ENCODE measurements around the gene UBE2E2. TPM values are rescaled to one million over a fixed set of nuclear protein-coding genes. Genes with fewer than 3 reads are reported as not detected.

UBE2E2 gene
- polyA plus RNA-seq, 1 donor (not counting 4 experiments of a cell fraction or from before 2014, with no cell fraction given): 63.2 TPM

GRCh38 chr3:23539185-23539584 lies 336.1 kb downstream of the UBE2E2 start:
- dilution Hi-C loops (cut with MboI; ENCODE audit: extremely low pct_ligation_motif_present, low sequenced_read_pairs): no loop called here
- no peaks in the 10 kb centered on the region for H4K20me1 ChIP-seq (ENCODE audit: control insufficient read depth, extremely low read depth, insufficient read depth, low read length)
- no peak overlapping the region for H2AFZ ChIP-seq (ENCODE audit: control insufficient read depth, low read length)

GRCh38 chr3:23540600-23540999 lies 337.5 kb downstream of the UBE2E2 start:
- H3K4me1 ChIP-seq (ENCODE audit: control insufficient read depth, extremely low read depth, insufficient read depth, low read length): no peaks in the 10 kb centered on the region
- no peak overlapping the region for H3K4me3 ChIP-seq (ENCODE audit: control insufficient read depth in 2 of 3, extremely low read depth in 1 of 3, insufficient read depth in 2 of 3, low read depth in 1 of 3, low read length in 3 of 3)
- no peaks in the 10 kb centered on the region for H3K9me3 ChIP-seq (ENCODE audit: control insufficient read depth, low read depth, low read length)
- H3K27ac ChIP-seq (ENCODE audit: control insufficient read depth, insufficient read depth, low read length): no peak overlapping the region
- DNase-seq (ENCODE audit: low read depth, low spot score) (no peak), FAIRE-seq (no peak)
- H4K20me1 ChIP-seq (ENCODE audit: control insufficient read depth, extremely low read depth, insufficient read depth, low read length): no peaks in the 10 kb centered on the region
- H3K9ac ChIP-seq (ENCODE audit: control insufficient read depth, extremely low read depth, insufficient read depth, low read length): no peak overlapping the region
- H3K79me2 ChIP-seq (ENCODE audit: control insufficient read depth, insufficient read depth, low read length): no peaks in the 10 kb centered on the region
- H3K4me2 ChIP-seq (ENCODE audit: control insufficient read depth, extremely low read depth, insufficient read depth, low read depth, low read length): no peak overlapping the region
- no peaks in the 10 kb centered on the region for H3K27me3 ChIP-seq (ENCODE audit: control insufficient read depth, extremely low read depth, insufficient read depth, low read length)
- no peaks in the 10 kb centered on the region for H3K36me3 ChIP-seq (ENCODE audit: control insufficient read depth in 2 of 2, extremely low read depth in 1 of 2, insufficient read depth in 2 of 2, low read length in 2 of 2)
- H2AFZ ChIP-seq (ENCODE audit: control insufficient read depth, low read length): no peak overlapping the region
- no peaks in the 10 kb centered on the region for H3K9me1 ChIP-seq (ENCODE audit: control insufficient read depth, extremely low read depth, insufficient read depth, low read length)
- dilution Hi-C loops (cut with MboI; ENCODE audit: extremely low pct_ligation_motif_present, low sequenced_read_pairs): no loop called here
- TF ChIP-seq EZH2 (IDR thresholded peaks at IDR 0.05; ENCODE audit: low read length): no peak
- no peak for TF ChIP-seq CTCF (optimal IDR thresholded peaks at IDR 0.05 in 1 of 3, IDR thresholded peaks at IDR 0.05 in 1 of 3, conservative IDR thresholded peaks at IDR 0.05 in 1 of 3; ENCODE audit: extremely low read depth in 1 of 3, insufficient read depth in 2 of 3, low read length in 3 of 3)

More at GRCh38 chr3:23539185-23539584, 336.1 kb downstream of the UBE2E2 start:
- H3K4me2 ChIP-seq (ENCODE audit: control insufficient read depth, extremely low read depth, insufficient read depth, low read depth, low read length): no peak overlapping the region
- no peaks in the 10 kb centered on the region for H3K9me1 ChIP-seq (ENCODE audit: control insufficient read depth, extremely low read depth, insufficient read depth, low read length)
- H3K27ac ChIP-seq (ENCODE audit: control insufficient read depth, insufficient read depth, low read length): no peak overlapping the region
- FAIRE-seq (no peak), DNase-seq (ENCODE audit: low read depth, low spot score) (no peak)
- H3K4me3 ChIP-seq (ENCODE audit: control insufficient read depth in 2 of 3, extremely low read depth in 1 of 3, insufficient read depth in 2 of 3, low read depth in 1 of 3, low read length in 3 of 3): no peak overlapping the region
- H3K36me3 ChIP-seq (ENCODE audit: control insufficient read depth in 2 of 2, extremely low read depth in 1 of 2, insufficient read depth in 2 of 2, low read length in 2 of 2): no peaks in the 10 kb centered on the region
- TF ChIP-seq CTCF (optimal IDR thresholded peaks at IDR 0.05 in 1 of 3, IDR thresholded peaks at IDR 0.05 in 1 of 3, conservative IDR thresholded peaks at IDR 0.05 in 1 of 3; ENCODE audit: extremely low read depth in 1 of 3, insufficient read depth in 2 of 3, low read length in 3 of 3): no peak
- no peak for TF ChIP-seq EZH2 (IDR thresholded peaks at IDR 0.05; ENCODE audit: low read length)
- no peaks in the 10 kb centered on the region for H3K9me3 ChIP-seq (ENCODE audit: control insufficient read depth, low read depth, low read length)
- H3K4me1 ChIP-seq (ENCODE audit: control insufficient read depth, extremely low read depth, insufficient read depth, low read length): no peaks in the 10 kb centered on the region
- H3K79me2 ChIP-seq (ENCODE audit: control insufficient read depth, insufficient read depth, low read length): no peaks in the 10 kb centered on the region
- H3K27me3 ChIP-seq (ENCODE audit: control insufficient read depth, extremely low read depth, insufficient read depth, low read length): no peaks in the 10 kb centered on the region
- no peak overlapping the region for H3K9ac ChIP-seq (ENCODE audit: control insufficient read depth, extremely low read depth, insufficient read depth, low read length)

Data from keratinocyte (primary cell).